Colon (tissue), 2 donors: ENCODE data around the gene DGAT2.

ENCODE experiments used
- FAIRE-seq: peaks from 2 replicates; lab custom pipeline; 2012; peaks lifted over from hg19 to GRCh38; lab: Jason Lieb, UNC
- donor health status: control.
- donor health status: control.

The DGAT2 gene

GRCh38 chr11:75781296-75781695 lies 12.7 kb downstream of the DGAT2 start:
- no peak for FAIRE-seq

GRCh38 chr11:75781831-75782230 lies 13.3 kb downstream of the DGAT2 start:
- no peak for FAIRE-seq

GRCh38 chr11:75782540-75783263 lies 14.1 kb downstream of the DGAT2 start:
- no peak for FAIRE-seq

GRCh38 chr11:75783416-75784084 lies 15.0 kb downstream of the DGAT2 start:
- no peak for FAIRE-seq

- FAIRE-seq = no peak
Measured at GRCh38 chr11:75784085-75784478, 15.5 kb downstream of the DGAT2 start.

GRCh38 chr11:75784506-75784905 lies 15.9 kb downstream of the DGAT2 start:
- no peak for FAIRE-seq

- no peak for FAIRE-seq
Measured at GRCh38 chr11:75785187-75785586, 16.6 kb downstream of the DGAT2 start.

GRCh38 chr11:75786101-75786736 lies 17.6 kb downstream of the DGAT2 start:
- no peak for FAIRE-seq

GRCh38 chr11:75789521-75789920 lies 20.9 kb downstream of the DGAT2 start:
- no peak for FAIRE-seq

- FAIRE-seq = no peak
Measured at GRCh38 chr11:75790986-75791385, 22.4 kb downstream of the DGAT2 start.

- FAIRE-seq = no peak
Measured at GRCh38 chr11:75792127-75792731, 23.7 kb downstream of the DGAT2 start.

- FAIRE-seq = no peak
Measured at GRCh38 chr11:75792997-75793800, 24.6 kb downstream of the DGAT2 start.

- FAIRE-seq = no peak
Measured at GRCh38 chr11:75793966-75794365, 25.4 kb downstream of the DGAT2 start.

- FAIRE-seq = no peak
Measured at GRCh38 chr11:75795276-75796090, 26.9 kb downstream of the DGAT2 start.

GRCh38 chr11:75796091-75796435 lies 27.5 kb downstream of the DGAT2 start:
- FAIRE-seq = no peak

GRCh38 chr11:75797116-75797515 lies 28.5 kb downstream of the DGAT2 start:
- no peak for FAIRE-seq

- FAIRE-seq = no peak
Measured at GRCh38 chr11:75797792-75798191, 29.2 kb downstream of the DGAT2 start.

- FAIRE-seq = no peak
Measured at GRCh38 chr11:75800136-75800675, 31.6 kb downstream of the DGAT2 start.

GRCh38 chr11:75800728-75801361 lies 32.3 kb downstream of the DGAT2 start:
- FAIRE-seq = no peak

- no peak for FAIRE-seq
Measured at GRCh38 chr11:75801362-75802020, 32.9 kb downstream of the DGAT2 start.
